Dorsolateral prefrontal cortex (tissue), 118 donors: ENCODE data around the gene CATSPER1. TPM values are rescaled to one million over a fixed set of nuclear protein-coding genes. Genes with fewer than 3 reads are reported as not detected.

Experiments
- total RNA-seq, 120 experiments: library from RNA; stranded (reverse); gene quantifications; one replicate each; pipeline versions ENCODE4 v1.2.3 to v1.2.4, GENCODE V29; 2022

CATSPER1 gene
- total RNA-seq, 120 experiments from 2014 or later, result 0.16 to 1.2 (median 0.36) TPM; not detected in 98

Other genes starting within 250 kb of the CATSPER1 start
- 10 to 100 TPM; 12.0 to 32.4 (median 19.6) TPM for gene AP5B1, start 245.5 kb downstream of the CATSPER1 start, total RNA-seq
- gene OVOL1, start 239.4 kb downstream of the CATSPER1 start, total RNA-seq, result 1 to 10 TPM in 4 of 120 experiments, under 1 TPM in 50, not detected in 66; 0.12 to 1.6 (median 0.31) TPM
- gene SNX32, start 192.5 kb downstream of the CATSPER1 start, total RNA-seq, result 10 to 100 TPM; 18.6 to 78.2 (median 41.0) TPM
- 100 to 1,000 TPM; 509 to 985 (median 862) TPM for gene CFL1, start 168.3 kb downstream of the CATSPER1 start, total RNA-seq
- gene MUS81, start 166.0 kb downstream of the CATSPER1 start, total RNA-seq, result 10 to 100 TPM; 26.5 to 53.6 (median 39.9) TPM
- gene EFEMP2, start 153.7 kb downstream of the CATSPER1 start, total RNA-seq, result 10 to 100 TPM; 16.5 to 72.1 (median 33.7) TPM
- gene CTSW, start 146.6 kb downstream of the CATSPER1 start, total RNA-seq, result 1 to 10 TPM in 14 of 120 experiments, under 1 TPM in 32, not detected in 74; 0.32 to 2.9 (median 0.65) TPM
- 100 to 1,000 TPM in 19 of 120 experiments, 10 to 100 TPM in 101; 56.1 to 115 (median 86.6) TPM for gene FIBP, start 138.0 kb downstream of the CATSPER1 start, total RNA-seq
- gene CCDC85B, start 135.8 kb downstream of the CATSPER1 start, total RNA-seq, result 100 to 1,000 TPM in 4 of 120 experiments, 10 to 100 TPM in 116; 37.7 to 126 (median 71.6) TPM
- 1 to 10 TPM in 55 of 120 experiments, under 1 TPM in 41, not detected in 24; 0.30 to 6.6 (median 1.2) TPM for gene FOSL1, start 126.1 kb downstream of the CATSPER1 start, total RNA-seq
- gene C11orf68, start 107.4 kb downstream of the CATSPER1 start, total RNA-seq, result 10 to 100 TPM; 53.5 to 95.7 (median 73.6) TPM
- gene DRAP1, start 107.1 kb downstream of the CATSPER1 start, total RNA-seq, result 100 to 1,000 TPM in 49 of 120 experiments, 10 to 100 TPM in 71; 54.9 to 148 (median 96.3) TPM
- gene TSGA10IP, start 81.0 kb downstream of the CATSPER1 start, total RNA-seq, result under 1 TPM in 8 of 120 experiments, not detected in 112; 0.35 to 0.86 (median 0.52) TPM
- gene SART1, start 64.7 kb downstream of the CATSPER1 start, total RNA-seq, result 10 to 100 TPM; 31.8 to 73.9 (median 52.1) TPM
- 10 to 100 TPM; 25.8 to 57.5 (median 36.4) TPM for gene EIF1AD, start 24.3 kb downstream of the CATSPER1 start, total RNA-seq
- gene BANF1, start 24.0 kb downstream of the CATSPER1 start, total RNA-seq, result 100 to 1,000 TPM in 116 of 120 experiments, 10 to 100 TPM in 4; 89.7 to 186 (median 129) TPM
- under 1 TPM in 6 of 120 experiments, not detected in 114; 0.64 to 0.85 (median 0.71) TPM for gene CST6, start 14.5 kb downstream of the CATSPER1 start, total RNA-seq
- gene GAL3ST3, start 22.7 kb upstream of the CATSPER1 start, total RNA-seq, result 10 to 100 TPM in 73 of 120 experiments, 1 to 10 TPM in 47; 3.8 to 17.5 (median 10.5) TPM
- gene SF3B2, start 25.9 kb upstream of the CATSPER1 start, total RNA-seq, result 100 to 1,000 TPM; 120 to 225 (median 154) TPM
- 100 to 1,000 TPM in 42 of 120 experiments, 10 to 100 TPM in 78; 58.1 to 131 (median 95.3) TPM for gene PACS1, start 43.8 kb upstream of the CATSPER1 start, total RNA-seq
- 100 to 1,000 TPM in 117 of 120 experiments, 10 to 100 TPM in 3; 82.4 to 228 (median 167) TPM for gene KLC2, start 231.2 kb upstream of the CATSPER1 start, total RNA-seq
- 100 to 1,000 TPM in 115 of 120 experiments, 10 to 100 TPM in 5; 94.3 to 135 (median 115) TPM for gene RAB1B, start 242.2 kb upstream of the CATSPER1 start, total RNA-seq